DOHH2 (cell line): ENCODE measurements around the gene UTRN.

ENCODE experiments used
- H3F3A ChIP-seq: fragments of 200-600 bp; sonication (generic), shearing (Covaris generic); 2 replicates; pipeline ENCODE4 v1.6.0; 2016; ENCODE audit warnings: antibody characterized with exemption, mild to moderate bottlenecking; ENCODE audit not compliant: control insufficient read depth, insufficient read depth
- H3K27ac ChIP-seq: fragments of 200-600 bp; sonication (generic); 2 replicates; pipeline ENCODE4 v1.5.1; 2014; ENCODE audit warnings: low read depth, mild to moderate bottlenecking, low read length, moderate library complexity
- H3K27me3 ChIP-seq: fragments of 200-600 bp; sonication (generic); 2 replicates; pipeline ENCODE4 v1.6.1; 2014; ENCODE audit warnings: mild to moderate bottlenecking, low read length, mixed read lengths; ENCODE audit not compliant: control insufficient read depth
- H3K36me3 ChIP-seq: fragments of 200-600 bp; sonication (generic); 2 replicates; pipeline ENCODE4 v1.6.1; 2014; ENCODE audit warnings: mild to moderate bottlenecking, low read length, moderate library complexity, mixed read lengths; ENCODE audit not compliant: control insufficient read depth
- H3K4me1 ChIP-seq: fragments of 200-600 bp; sonication (generic); 2 replicates; pipeline ENCODE4 v1.6.1; 2014; ENCODE audit warnings: mild to moderate bottlenecking, low read length, mixed read lengths; ENCODE audit not compliant: control insufficient read depth
- H3K4me2 ChIP-seq: fragments of 200-600 bp; sonication (generic); 2 replicates; pipeline ENCODE4 v1.6.0; 2014; ENCODE audit warnings: mild to moderate bottlenecking, low read length, moderate library complexity
- H3K4me3 ChIP-seq: fragments of 200-600 bp; sonication (generic); 2 replicates; pipeline ENCODE4 v1.5.1; 2014; ENCODE audit warnings: mild to moderate bottlenecking, low read length, mixed read lengths
- H3K79me2 ChIP-seq: fragments of 200-600 bp; sonication (generic); 2 replicates; pipeline ENCODE4 v1.6.1; 2014; ENCODE audit warnings: mild to moderate bottlenecking, low read length, mixed read lengths; ENCODE audit not compliant: control insufficient read depth
- H3K9me2 ChIP-seq: fragments of 200-600 bp; sonication (generic); replicated peaks from 2 replicates; pipeline ENCODE4 v1.6.1; 2014; ENCODE audit warnings: mild to moderate bottlenecking, low read length, mixed read lengths; ENCODE audit not compliant: control insufficient read depth
- H3K9me3 ChIP-seq: fragments of 200-600 bp; sonication (generic); 2 replicates; pipeline ENCODE4 v1.6.1; 2014; ENCODE audit warnings: antibody characterized with exemption, low read length, mixed read lengths; ENCODE audit not compliant: control insufficient read depth, insufficient read depth
- H4K20me1 ChIP-seq: fragments of 200-600 bp; sonication (generic); 2 replicates; pipeline ENCODE4 v1.6.0; 2014; ENCODE audit warnings: low read depth, mild to moderate bottlenecking, antibody characterized with exemption, low read length, moderate library complexity; ENCODE audit not compliant: control insufficient read depth, insufficient read depth
- CTCF ChIP-seq: fragments of 200-600 bp; sonication (generic); IDR thresholded peaks from one replicate; pipeline ENCODE4 v1.5.1; 2014; ENCODE audit warnings: antibody characterized with exemption, mild to moderate bottlenecking, low read depth, low read length; ENCODE audit not compliant: poor library complexity, severe bottlenecking
- EZH2phosphoT487 ChIP-seq: fragments of 200-600 bp; sonication (generic); IDR thresholded peaks from 2 replicates; pipeline ENCODE4 v1.6.1; 2017; ENCODE audit warnings: borderline replicate concordance, mild to moderate bottlenecking, antibody characterized with exemption, low read length, moderate library complexity, mixed read lengths

UTRN gene

GRCh38 chr6:144332177-144332576 lies 47.0 kb downstream of the UTRN start:
- Histone ChIP-seq H4K20me1 (peaks cover 9% of the 10 kb centered on the region; the same call in 1 of the 2 replicates), H3K79me2 (no peaks in the 10 kb centered on the region), H3K36me3 (no peaks in the 10 kb centered on the region), H3K27ac (no peak overlapping the region), H3K4me1 (peaks cover 31% of the 10 kb centered on the region), H3K27me3 (peaks cover 57% of the 10 kb centered on the region), H3K4me2 (no peak overlapping the region), H3K9me3 (no peaks in the 10 kb centered on the region), H3F3A (peaks cover 6% of the 10 kb centered on the region), H3K9me2 (no peaks in the 10 kb centered on the region), H3K4me3 (no peak overlapping the region)
- TF ChIP-seq CTCF (no peak), EZH2phosphoT487 (no peak)

DNA sequence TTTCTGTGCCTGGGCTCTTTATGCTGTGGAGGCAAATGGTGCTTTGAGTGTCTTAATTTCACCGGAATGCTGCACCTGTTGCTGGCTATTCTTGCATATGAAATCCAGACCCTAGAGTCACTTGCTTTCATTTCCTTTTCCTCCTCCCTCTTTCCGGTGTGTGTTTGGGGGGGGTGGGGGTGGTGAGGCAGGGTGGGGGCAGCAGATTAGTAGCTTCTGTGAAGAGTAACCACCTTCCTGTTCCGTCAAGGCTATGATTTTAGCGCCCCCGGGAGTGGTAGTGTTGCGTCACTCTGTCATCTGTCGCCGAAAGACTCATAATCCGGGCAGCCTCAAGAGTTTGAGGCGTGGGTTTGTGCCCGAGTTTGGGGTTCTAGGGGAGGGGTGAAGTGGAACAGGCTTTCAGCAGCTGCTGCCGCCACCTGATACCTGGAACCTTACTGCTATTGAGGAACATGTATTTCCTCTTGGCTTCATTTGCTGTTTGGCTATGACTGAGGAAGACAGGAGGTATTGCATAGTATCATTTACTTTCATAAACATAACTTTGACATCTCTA lies 49.1 kb downstream of the UTRN start:
- Histone ChIP-seq H3K27ac (no peak overlapping the region), H3K79me2 (no peaks in the 10 kb centered on the region), H3K27me3 (peaks cover 71% of the 10 kb centered on the region), H3K4me3 (peak overlapping the region; percentile 50), H3K9me3 (no peaks in the 10 kb centered on the region), H4K20me1 (peaks cover 9% of the 10 kb centered on the region; the same call in 1 of the 2 replicates), H3K9me2 (no peaks in the 10 kb centered on the region), H3K4me1 (peaks cover 36% of the 10 kb centered on the region), H3F3A (peaks cover 6% of the 10 kb centered on the region), H3K4me2 (peak overlapping the region; percentile 78), H3K36me3 (no peaks in the 10 kb centered on the region)
- TF ChIP-seq CTCF (peak; percentile 28), EZH2phosphoT487 (no peak; the same call in 1 of the 2 replicates)
